Gastroesophageal sphincter (tissue), 3 donors: ENCODE measurements around the gene ARGFX.

Experiments used
- EP300 ChIP-seq: sonication (generic); formaldehyde crosslinking; IDR thresholded peaks from one replicate; pipeline ENCODE4 v1.6.1; 2017; ENCODE audit warnings: antibody characterized with exemption, mild to moderate bottlenecking
- POLR2A ChIP-seq, 2 donors: fragments of 450-650 bp; IDR thresholded peaks; one replicate each; pipeline ENCODE4 v1.6.1; 2017; ENCODE audit warnings: antibody characterized with exemption in 2 of 2, mild to moderate bottlenecking in 2 of 2, moderate library complexity in 1 of 2
- POLR2AphosphoS5 ChIP-seq: sonication (generic); formaldehyde crosslinking; IDR thresholded peaks from one replicate; pipeline ENCODE4 v1.6.1; 2017; ENCODE audit warnings: antibody characterized with exemption
- TF ChIP-seq, protein P1 (sequence below), 4 experiments: fragments of 200-600 bp in 2 of 4; fragments of 450-650 bp in 2 of 4; sonication (generic) in 1 of 4; IDR thresholded peaks; one replicate each; pipeline ENCODE4 v1.5.1; 2017 to 2019; ENCODE audit warnings: antibody characterized with exemption in 4 of 4, mild to moderate bottlenecking in 2 of 4, moderate library complexity in 2 of 4

DNA sequence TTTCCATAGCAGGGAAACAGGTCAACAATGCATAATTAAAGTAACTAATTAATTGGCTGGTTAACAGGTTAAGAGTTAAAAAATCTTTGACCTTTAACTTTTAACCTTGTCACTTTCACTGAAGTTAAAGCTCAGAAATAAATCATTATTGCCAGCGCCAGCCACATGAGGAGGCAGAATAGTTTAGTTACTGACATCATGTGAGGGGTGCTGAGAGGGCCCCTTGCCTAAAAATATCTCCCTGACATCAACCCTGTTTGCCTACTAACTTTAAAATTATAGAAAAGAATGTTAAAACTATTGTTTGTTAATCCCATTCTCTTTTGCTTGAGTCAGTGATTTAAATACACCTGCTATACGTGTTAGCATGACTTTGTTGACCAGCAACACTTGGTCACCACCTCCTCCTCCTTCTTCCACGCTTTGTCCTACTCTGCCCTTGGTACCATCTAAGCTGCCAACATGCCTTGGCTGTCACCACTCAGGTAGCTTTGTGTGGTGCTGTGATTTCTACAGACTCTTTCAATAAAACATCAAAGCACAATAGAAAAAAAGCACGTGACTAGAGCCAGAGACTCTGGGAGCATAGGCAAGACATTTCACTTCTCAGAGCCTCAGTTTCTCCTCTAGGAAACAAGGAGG is 28.1 kb downstream of the ARGFX start:
- TF ChIP-seq, protein P1, sequence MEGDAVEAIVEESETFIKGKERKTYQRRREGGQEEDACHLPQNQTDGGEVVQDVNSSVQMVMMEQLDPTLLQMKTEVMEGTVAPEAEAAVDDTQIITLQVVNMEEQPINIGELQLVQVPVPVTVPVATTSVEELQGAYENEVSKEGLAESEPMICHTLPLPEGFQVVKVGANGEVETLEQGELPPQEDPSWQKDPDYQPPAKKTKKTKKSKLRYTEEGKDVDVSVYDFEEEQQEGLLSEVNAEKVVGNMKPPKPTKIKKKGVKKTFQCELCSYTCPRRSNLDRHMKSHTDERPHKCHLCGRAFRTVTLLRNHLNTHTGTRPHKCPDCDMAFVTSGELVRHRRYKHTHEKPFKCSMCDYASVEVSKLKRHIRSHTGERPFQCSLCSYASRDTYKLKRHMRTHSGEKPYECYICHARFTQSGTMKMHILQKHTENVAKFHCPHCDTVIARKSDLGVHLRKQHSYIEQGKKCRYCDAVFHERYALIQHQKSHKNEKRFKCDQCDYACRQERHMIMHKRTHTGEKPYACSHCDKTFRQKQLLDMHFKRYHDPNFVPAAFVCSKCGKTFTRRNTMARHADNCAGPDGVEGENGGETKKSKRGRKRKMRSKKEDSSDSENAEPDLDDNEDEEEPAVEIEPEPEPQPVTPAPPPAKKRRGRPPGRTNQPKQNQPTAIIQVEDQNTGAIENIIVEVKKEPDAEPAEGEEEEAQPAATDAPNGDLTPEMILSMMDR (IDR thresholded peaks at IDR 0.05): no peak
- TF ChIP-seq POLR2AphosphoS5 (no peak), EP300 (no peak), POLR2A (IDR thresholded peaks at IDR 0.05) (no peak)
